K562 (cell line): ENCODE results near the gene RUNDC1. TPM values are rescaled to one million over a fixed set of nuclear protein-coding genes. Genes with fewer than 3 reads are reported as not detected.
A peak's percentile ranks its signal among the peaks of the same experiment; 100 is the strongest.

Source experiments
- CBX1 ChIP-seq: sonication (generic); IDR thresholded peaks from 2 replicates; pipeline ENCODE4 v1.6.1; 2016; ENCODE audit warnings: antibody characterized with exemption, low read depth, mild to moderate bottlenecking
- E2F5 ChIP-seq: sonication (generic); formaldehyde crosslinking; IDR thresholded peaks from 2 replicates; pipeline ENCODE4 v1.8.0; 2022; ENCODE audit warnings: mild to moderate bottlenecking, missing genetic modification reagents
- FOXP1 ChIP-seq: sonication (generic); formaldehyde crosslinking; IDR thresholded peaks from 2 replicates; pipeline ENCODE4 v1.8.0; 2022; ENCODE audit warnings: mild to moderate bottlenecking, missing genetic modification reagents
- JUN ChIP-seq, 2 experiments: sonication (generic) in 1 of 2; formaldehyde crosslinking in 1 of 2; IDR thresholded peaks; 2 replicates each; pipeline versions ENCODE4 v1.6.1 to v1.8.0; 2012 to 2022; ENCODE audit warnings: borderline replicate concordance in 2 of 2, mild to moderate bottlenecking in 2 of 2, improper control_type of control experiment in 1 of 2, low read depth in 1 of 2, low read length in 1 of 2, missing genetic modification reagents in 1 of 2
- L3MBTL2 ChIP-seq: fragments of 450-650 bp; IDR thresholded peaks from 2 replicates; pipeline ENCODE4 v1.6.1; 2016; ENCODE audit warnings: mild to moderate bottlenecking, moderate library complexity
- MBD2 ChIP-seq: sonication (generic); IDR thresholded peaks from 2 replicates; pipeline ENCODE4 v1.6.1; 2016; ENCODE audit warnings: low read depth, borderline replicate concordance
- RBFOX2 ChIP-seq: fragments of 200-400 bp; formaldehyde crosslinking; IDR thresholded peaks from 2 replicates; pipeline ENCODE4 v1.6.1; 2017; ENCODE audit warnings: low read depth, mild to moderate bottlenecking, low read length, moderate library complexity
- ZBTB2 ChIP-seq: fragments of 450-650 bp; IDR thresholded peaks from 2 replicates; pipeline ENCODE4 v1.6.1; 2016; ENCODE audit warnings: antibody characterized with exemption
- ZBTB40 ChIP-seq, 2 experiments: fragments of 450-650 bp in 1 of 2; sonication (generic) in 1 of 2; formaldehyde crosslinking in 1 of 2; IDR thresholded peaks; 2 replicates each; pipeline versions ENCODE4 v1.7.1 to v1.9.0; 2016 to 2022; ENCODE audit warnings: inconsistent platforms in 1 of 2, mild to moderate bottlenecking in 1 of 2, missing genetic modification reagents in 1 of 2
- ZBTB5 ChIP-seq: fragments of 450-650 bp; IDR thresholded peaks from 2 replicates; pipeline ENCODE4 v1.6.1; 2017; ENCODE audit warnings: antibody characterized with exemption
- ZBTB8A ChIP-seq: fragments of 450-650 bp; IDR thresholded peaks from 2 replicates; pipeline ENCODE4 v1.6.1; 2018; ENCODE audit warnings: mild to moderate bottlenecking, moderate library complexity; ENCODE audit not compliant: partially characterized antibody
- ZNF41 ChIP-seq: fragments of 250-450 bp; sonication (Bioruptor Pico); conservative IDR thresholded peaks from 2 replicates; pipeline ENCODE4 v1.4.0; 2020; ENCODE audit warnings: mild to moderate bottlenecking
- polyA plus RNA-seq, 8 experiments: library from polyadenylated mRNA; depleted of rRNA in 4 of 8; stranded (reverse) in 5 of 8; unstranded in 3 of 8; fragments of >200 nt; fragmentation: Nextera tagmentation in 2 of 8; fragmentation: Illumina TruSeq in 1 of 8; extraction: Ambion mirVana in 2 of 8; extraction: Trizol in 1 of 8; gene quantifications; 2 replicates each; pipeline versions ENCODE4 v1.2.1 to v1.2.3, GENCODE V29; 2011 to 2014; ENCODE audit warnings: inconsistent platforms in 1 of 8, missing spikeins in 1 of 8
- total RNA-seq, 7 experiments: library from RNA; depleted of rRNA in 6 of 7; stranded (reverse); fragments of >200 nt in 6 of 7; fragmentation: Illumina TruSeq in 2 of 7; extraction: Trizol in 2 of 7; gene quantifications; 2 replicates each; pipeline versions ENCODE4 v1.2.1 to v1.2.3, GENCODE V29; 2011 to 2021; ENCODE audit warnings: low replicate concordance in 1 of 7

RUNDC1 gene
- total and polyA plus RNA-seq, 9 of the 15 experiments (the other 6 are each of a cell fraction or from before 2014, with no cell fraction given) = 3.4 to 12.6 (median 9.4) TPM

- TF ChIP-seq ZBTB40 (IDR thresholded peaks at IDR 0.05) = peak; percentile 38; the same call in 1 of the 2 replicates
- TF ChIP-seq ZBTB40 (CRISPR knock-in tag; IDR thresholded peaks at IDR 0.05) = no peak
- TF ChIP-seq FOXP1 (CRISPR knock-in tag) = no peak
- TF ChIP-seq CBX1 = 0 out of 2 replicates have a peak, but pooled peaks have one; percentile 30
- TF ChIP-seq ZBTB2 = peak; percentile 96
- TF ChIP-seq ZBTB8A = no peak
- no peak for TF ChIP-seq E2F5 (CRISPR knock-in tag)
- TF ChIP-seq L3MBTL2 = peak; percentile 92
- peak; percentile 55; the same call in 1 of the 2 replicates for TF ChIP-seq MBD2
- TF ChIP-seq JUN (IDR thresholded peaks at IDR 0.05; ENCODE audit: borderline replicate concordance, low read depth, low read length) = peak; percentile 68; the same call in 1 of the 2 replicates
- no peak for TF ChIP-seq JUN (CRISPR knock-in tag; IDR thresholded peaks at IDR 0.05; ENCODE audit: borderline replicate concordance)
- no peak for TF ChIP-seq ZNF41 (CRISPR knock-in tag)
- no peak for TF ChIP-seq ZBTB5
- TF ChIP-seq RBFOX2 = peak; percentile 87
Observed at GRCh38 chr17:42964161-42964932, 16.0 kb upstream of the RUNDC1 start, which contains the start of gene AARSD1 (continued).
